ENCODE results near the gene EFHC1. TPM values are rescaled to one million over a fixed set of nuclear protein-coding genes. Genes with fewer than 3 reads are reported as not detected.

The EFHC1 gene
- polyA plus RNA-seq, 1 donor (not counting 4 experiments of a cell fraction or from before 2014, with no cell fraction given): 20.5 TPM

GRCh38 chr6:52518279-52518945 is 98.3 kb downstream of the EFHC1 start:
- peaks cover 52% of the 10 kb centered on the region for H3K4me1 ChIP-seq (ENCODE audit: control insufficient read depth, extremely low read depth, insufficient read depth, low read length)

GRCh38 chr6:52519618-52520017 is 99.5 kb downstream of the EFHC1 start:
- no peak overlapping the region for H3K9ac ChIP-seq (ENCODE audit: control insufficient read depth, extremely low read depth, insufficient read depth, low read length)
- TF ChIP-seq EZH2 (IDR thresholded peaks at IDR 0.05; ENCODE audit: low read length): no peak
- no peak overlapping the region for H3K4me3 ChIP-seq (ENCODE audit: control insufficient read depth in 2 of 3, extremely low read depth in 1 of 3, insufficient read depth in 2 of 3, low read depth in 1 of 3, low read length in 3 of 3)
- DNase-seq (ENCODE audit: low read depth, low spot score) (no peak), FAIRE-seq (no peak)
- peaks cover 5% of the 10 kb centered on the region for H3K79me2 ChIP-seq (ENCODE audit: control insufficient read depth, insufficient read depth, low read length)
- no peaks in the 10 kb centered on the region for H4K20me1 ChIP-seq (ENCODE audit: control insufficient read depth, extremely low read depth, insufficient read depth, low read length)
- H3K4me1 ChIP-seq (ENCODE audit: control insufficient read depth, extremely low read depth, insufficient read depth, low read length): peaks cover 53% of the 10 kb centered on the region
- H3K27me3 ChIP-seq (ENCODE audit: control insufficient read depth, extremely low read depth, insufficient read depth, low read length): no peaks in the 10 kb centered on the region
- dilution Hi-C loops (cut with MboI; ENCODE audit: extremely low pct_ligation_motif_present, low sequenced_read_pairs): no loop called here
- H3K36me3 ChIP-seq (ENCODE audit: control insufficient read depth in 2 of 2, extremely low read depth in 1 of 2, insufficient read depth in 2 of 2, low read length in 2 of 2): peaks cover 0 to 9% of the 10 kb centered on the region in 2 experiments
- H3K9me3 ChIP-seq (ENCODE audit: control insufficient read depth, low read depth, low read length): no peaks in the 10 kb centered on the region
- H3K4me2 ChIP-seq (ENCODE audit: control insufficient read depth, extremely low read depth, insufficient read depth, low read depth, low read length): no peak overlapping the region
- no peak overlapping the region for H2AFZ ChIP-seq (ENCODE audit: control insufficient read depth, low read length)
- H3K27ac ChIP-seq (ENCODE audit: control insufficient read depth, insufficient read depth, low read length): no peak overlapping the region
- no peaks in the 10 kb centered on the region for H3K9me1 ChIP-seq (ENCODE audit: control insufficient read depth, extremely low read depth, insufficient read depth, low read length)

More at GRCh38 chr6:52518279-52518945, 98.3 kb downstream of the EFHC1 start:
- FAIRE-seq: no peak
- no peak for DNase-seq (ENCODE audit: low read depth, low spot score)
- H3K9me3 ChIP-seq (ENCODE audit: control insufficient read depth, low read depth, low read length): no peaks in the 10 kb centered on the region
- H3K4me3 ChIP-seq (ENCODE audit: control insufficient read depth in 2 of 3, extremely low read depth in 1 of 3, insufficient read depth in 2 of 3, low read depth in 1 of 3, low read length in 3 of 3): no peak overlapping the region
- dilution Hi-C loops (cut with MboI; ENCODE audit: extremely low pct_ligation_motif_present, low sequenced_read_pairs): no loop called here
- H4K20me1 ChIP-seq (ENCODE audit: control insufficient read depth, extremely low read depth, insufficient read depth, low read length): no peaks in the 10 kb centered on the region
- no peaks in the 10 kb centered on the region for H3K9me1 ChIP-seq (ENCODE audit: control insufficient read depth, extremely low read depth, insufficient read depth, low read length)
- H3K36me3 ChIP-seq (ENCODE audit: control insufficient read depth in 2 of 2, extremely low read depth in 1 of 2, insufficient read depth in 2 of 2, low read length in 2 of 2): peaks cover 0 to 11% of the 10 kb centered on the region in 2 experiments
- peak overlapping the region; percentile 74 for H2AFZ ChIP-seq (ENCODE audit: control insufficient read depth, low read length)
- no peaks in the 10 kb centered on the region for H3K27me3 ChIP-seq (ENCODE audit: control insufficient read depth, extremely low read depth, insufficient read depth, low read length)
- H3K27ac ChIP-seq (ENCODE audit: control insufficient read depth, insufficient read depth, low read length): peak overlapping the region; percentile 88
- peak overlapping the region; percentile 64 for H3K9ac ChIP-seq (ENCODE audit: control insufficient read depth, extremely low read depth, insufficient read depth, low read length)
- H3K79me2 ChIP-seq (ENCODE audit: control insufficient read depth, insufficient read depth, low read length): peaks cover 5% of the 10 kb centered on the region
- no peak for TF ChIP-seq CTCF (optimal IDR thresholded peaks at IDR 0.05 in 1 of 3, IDR thresholded peaks at IDR 0.05 in 1 of 3, conservative IDR thresholded peaks at IDR 0.05 in 1 of 3; ENCODE audit: extremely low read depth in 1 of 3, insufficient read depth in 2 of 3, low read length in 3 of 3)
- TF ChIP-seq EZH2 (IDR thresholded peaks at IDR 0.05; ENCODE audit: low read length): no peak
- H3K4me2 ChIP-seq (ENCODE audit: control insufficient read depth, extremely low read depth, insufficient read depth, low read depth, low read length): peak overlapping the region; percentile 76

Data from keratinocyte (primary cell).